Activated CD4-positive, alpha-beta T cell treated with anti-CD3 and anti-CD28 coated beads, Interleukin-2, amount 50 U/mL, for 4 hours (primary cell): ENCODE data around the gene INPP5B.

ENCODE experiments used
- DNase-seq, 2 experiments: peaks; one replicate each; pipeline ENCODE4 v3.0.0-alpha.2; 2020

The INPP5B gene

GRCh38 chr1:37828410-37829074, 118.3 kb downstream of the INPP5B start:
- DNase-seq, result no peak

DNA sequence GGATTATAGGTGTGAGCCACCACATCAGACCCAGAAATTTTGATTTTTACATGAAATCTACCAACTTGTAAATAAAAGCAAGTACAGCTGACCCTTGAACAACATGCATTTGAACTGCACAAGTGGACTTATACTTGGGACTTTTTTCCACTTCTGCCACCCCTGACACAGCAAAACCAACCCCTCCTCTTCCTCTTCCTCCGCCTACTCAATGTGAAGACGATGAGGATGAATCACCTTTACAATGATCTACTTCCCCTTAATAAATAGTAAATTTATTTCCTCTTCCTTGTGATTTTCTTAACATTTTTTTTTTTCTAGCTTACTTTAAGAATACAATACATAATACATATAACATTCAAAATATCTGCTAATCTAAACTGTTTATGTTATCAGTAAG, 121.3 kb downstream of the INPP5B start:
- DNase-seq, result no peak

DNA sequence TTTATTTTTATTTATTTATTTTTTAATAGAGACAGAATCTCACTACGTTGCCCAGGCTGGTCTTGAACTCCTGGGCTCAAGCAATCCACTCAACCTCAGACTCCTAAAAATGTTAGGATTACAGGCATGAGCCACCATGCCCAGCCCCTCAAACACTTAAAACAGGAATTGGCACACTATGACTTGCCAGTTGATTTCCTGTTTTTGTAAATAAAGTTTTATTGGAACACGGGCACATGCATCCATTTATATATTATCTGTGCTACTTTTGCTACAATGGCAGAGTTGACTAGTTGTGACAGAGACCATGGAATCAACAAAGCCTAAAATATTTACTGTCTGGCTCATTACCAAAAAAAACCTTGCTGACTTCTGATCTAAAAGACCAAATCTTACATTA, 122.9 kb downstream of the INPP5B start:
- no peak for DNase-seq

GRCh38 chr1:37822906-37823815, 123.7 kb downstream of the INPP5B start:
- no peak for DNase-seq

- no peak for DNase-seq
Observed at GRCh38 chr1:37821481-37821880, 125.4 kb downstream of the INPP5B start.

DNA sequence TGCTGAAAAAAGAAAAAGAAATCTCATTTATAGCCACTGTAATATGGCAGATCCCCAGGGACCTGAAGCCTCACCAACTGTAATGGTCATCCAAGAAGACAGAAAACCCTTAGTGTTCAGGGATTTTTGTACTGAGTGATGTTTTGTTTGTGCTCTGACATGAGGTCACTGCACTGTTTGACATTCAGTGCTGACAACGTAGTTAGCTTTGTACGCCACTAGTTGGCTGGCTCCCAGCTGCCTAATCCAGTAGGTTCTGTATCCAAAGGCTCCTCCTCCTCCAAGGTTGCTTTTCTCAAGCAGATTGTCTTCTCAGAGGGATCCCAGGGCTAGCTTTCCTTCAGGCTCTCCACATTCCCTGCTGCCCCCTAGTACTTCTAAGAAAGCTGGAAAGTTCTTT, 129.4 kb downstream of the INPP5B start:
- no peak for DNase-seq

GRCh38 chr1:37814252-37814651, 132.6 kb downstream of the INPP5B start:
- no peak for DNase-seq

DNA sequence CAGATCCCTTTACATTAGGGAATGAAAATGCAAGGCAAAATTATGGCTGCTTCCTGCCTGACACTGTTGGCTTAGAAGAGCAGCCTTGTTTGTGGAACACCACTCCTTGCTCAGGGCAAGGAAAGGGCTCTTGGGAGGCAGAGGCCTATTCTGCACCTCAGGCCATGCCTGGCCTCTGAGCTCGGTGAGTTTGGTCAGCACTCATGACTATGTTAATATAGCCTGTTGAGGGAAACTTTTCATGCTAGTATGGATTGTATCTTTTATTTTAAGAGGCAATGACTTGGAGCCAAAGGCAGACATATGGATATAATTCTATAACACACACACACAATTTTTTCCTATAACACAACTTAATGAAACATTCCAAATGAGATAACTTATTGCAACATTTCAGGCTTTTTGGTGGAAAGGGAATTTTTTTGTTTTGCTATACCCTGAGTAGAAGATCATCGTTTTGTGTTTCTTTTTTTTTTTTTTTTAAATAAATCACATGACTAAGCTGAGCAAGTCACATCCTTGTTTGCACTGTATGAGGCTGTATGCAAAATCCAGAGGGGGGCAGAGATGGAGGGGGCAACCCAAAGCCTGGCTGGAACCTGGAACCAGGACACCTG, 133.2 kb downstream of the INPP5B start:
- DNase-seq, result no peak

DNA sequence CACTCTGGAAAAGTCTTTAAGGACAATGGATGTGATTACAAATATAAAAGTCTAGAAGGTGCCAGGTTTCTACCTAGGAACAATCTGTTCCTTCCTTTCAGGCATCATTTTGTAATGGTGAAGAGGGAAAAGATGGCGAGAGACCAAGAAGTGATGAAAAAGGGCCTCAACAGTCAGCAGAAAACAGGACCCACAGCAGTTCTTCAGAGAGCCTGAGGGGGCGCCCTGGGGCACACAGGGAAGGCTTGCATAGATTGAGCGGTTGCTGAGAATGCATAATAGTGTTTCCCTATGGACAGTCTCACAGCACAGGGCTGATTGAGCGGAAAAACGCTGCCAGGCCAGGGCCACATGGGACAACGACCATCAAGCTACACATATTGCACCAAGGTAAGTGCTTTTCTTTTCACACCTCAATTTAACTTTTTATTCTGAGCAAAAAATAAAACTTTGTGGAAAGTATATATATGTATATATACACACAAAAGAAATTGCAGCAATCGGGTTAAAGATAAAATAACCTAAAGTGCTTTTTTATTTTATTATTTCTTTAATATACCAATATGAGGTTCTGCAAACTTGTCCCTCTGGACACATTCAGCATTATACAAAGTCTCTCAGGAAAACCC, 135.7 kb downstream of the INPP5B start:
- DNase-seq, result peak; percentile 47 to 49
